ENCODE data around the gene HS3ST5.
A peak's percentile ranks its signal among the peaks of the same experiment; 100 is the strongest.

Gene HS3ST5

DNA sequence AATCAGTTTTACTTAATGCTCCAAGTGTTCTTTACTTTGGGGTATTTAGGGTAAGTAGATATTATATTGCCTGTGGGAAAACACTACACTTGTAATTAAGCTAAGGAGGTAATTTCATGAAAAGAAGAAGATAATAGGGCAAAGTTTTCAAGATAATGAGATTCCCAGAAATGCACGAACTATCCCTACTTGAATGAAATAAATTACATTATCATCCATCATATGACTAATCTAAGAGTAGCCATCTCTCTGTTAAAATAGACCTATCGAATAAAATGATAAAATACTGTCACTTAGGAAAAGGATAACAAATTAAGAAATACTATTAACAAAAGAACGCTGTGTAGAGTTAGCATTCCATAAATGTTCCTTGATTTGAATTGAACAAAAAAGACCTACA lies 236.8 kb downstream of the HS3ST5 start:
- no peak overlapping the region for H3K9ac ChIP-seq (ENCODE audit: low read length)
- H3K27me3 ChIP-seq (ENCODE audit: low read depth, low read length): no peaks in the 10 kb centered on the region
- no peaks in the 10 kb centered on the region for H4K20me1 ChIP-seq (ENCODE audit: insufficient read depth, low read length)
- no peak overlapping the region for H3K27ac ChIP-seq (ENCODE audit: low read length)
- H3K4me2 ChIP-seq (ENCODE audit: low read length): no peak overlapping the region
- no peak for TF ChIP-seq EZH2phosphoT487 (IDR thresholded peaks at IDR 0.05; ENCODE audit: low read depth)
- no peak for TF ChIP-seq CTCF (IDR thresholded peaks at IDR 0.05; ENCODE audit: low read depth, low read length)
- no peak overlapping the region for H2AFZ ChIP-seq (ENCODE audit: low read depth, low read length)
- no peaks in the 10 kb centered on the region for H3K36me3 ChIP-seq (replicated peaks; ENCODE audit: low read depth, low read length)
- no peaks in the 10 kb centered on the region for H3K4me1 ChIP-seq (ENCODE audit: low read length)
- H3K79me2 ChIP-seq (ENCODE audit: low read length): no peaks in the 10 kb centered on the region
- no peaks in the 10 kb centered on the region for H3K9me3 ChIP-seq (ENCODE audit: insufficient read depth, low read length)
- H3K4me3 ChIP-seq (ENCODE audit: low read length): no peak overlapping the region

- no peaks in the 10 kb centered on the region for H3K36me3 ChIP-seq (replicated peaks; ENCODE audit: low read depth, low read length)
- no peak overlapping the region for H2AFZ ChIP-seq (ENCODE audit: low read depth, low read length)
- H3K4me1 ChIP-seq (ENCODE audit: low read length): no peaks in the 10 kb centered on the region
- H3K9me3 ChIP-seq (ENCODE audit: insufficient read depth, low read length): no peaks in the 10 kb centered on the region
- no peak overlapping the region for H3K4me2 ChIP-seq (ENCODE audit: low read length)
- no peaks in the 10 kb centered on the region for H3K27me3 ChIP-seq (ENCODE audit: low read depth, low read length)
- no peak for TF ChIP-seq EZH2phosphoT487 (IDR thresholded peaks at IDR 0.05; ENCODE audit: low read depth)
- TF ChIP-seq CTCF (IDR thresholded peaks at IDR 0.05; ENCODE audit: low read depth, low read length): no peak
- no peaks in the 10 kb centered on the region for H3K79me2 ChIP-seq (ENCODE audit: low read length)
- H3K9ac ChIP-seq (ENCODE audit: low read length): no peak overlapping the region
- no peak overlapping the region for H3K4me3 ChIP-seq (ENCODE audit: low read length)
- no peak overlapping the region for H3K27ac ChIP-seq (ENCODE audit: low read length)
- H4K20me1 ChIP-seq (ENCODE audit: insufficient read depth, low read length): no peaks in the 10 kb centered on the region
These were observed 241.6 kb downstream of the HS3ST5 start for GRCh38 chr6:114101255-114101654.

DNA sequence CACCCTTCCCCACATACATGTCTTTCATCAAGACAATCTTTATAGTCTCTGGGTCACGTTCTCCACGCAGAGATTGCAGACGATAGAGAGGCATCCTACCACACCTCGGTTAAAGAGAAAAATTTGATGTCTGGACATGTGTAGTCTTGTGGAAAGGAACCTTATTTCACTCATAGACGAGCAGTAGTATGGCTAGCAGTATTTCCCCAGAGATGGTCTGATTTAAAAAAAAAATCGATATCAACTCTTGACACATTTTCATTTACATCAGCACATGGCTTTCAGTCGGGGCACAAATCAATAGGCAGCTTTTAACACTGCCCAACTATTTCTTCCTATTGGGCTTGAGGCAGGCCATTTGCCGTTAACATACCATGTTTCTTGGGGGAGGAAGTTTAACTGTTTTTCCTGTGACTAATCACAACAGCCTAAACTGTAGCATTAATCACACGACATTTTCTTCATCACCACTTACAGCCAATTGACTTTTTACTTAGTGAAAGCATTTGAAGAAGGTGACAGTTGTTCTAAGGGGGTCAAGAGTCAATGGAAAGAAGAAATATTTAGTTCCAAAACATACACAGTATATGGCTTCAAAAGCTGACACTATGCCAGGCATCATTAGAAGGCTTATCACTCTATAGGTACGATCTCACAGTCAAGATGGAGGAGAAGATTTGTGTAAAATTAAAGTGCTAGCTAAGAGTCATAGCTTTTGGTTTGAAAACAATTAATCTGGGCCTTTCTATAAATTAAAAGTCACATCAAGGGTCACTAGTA lies 242.4 kb downstream of the HS3ST5 start:
- no peaks in the 10 kb centered on the region for H3K27me3 ChIP-seq (ENCODE audit: low read depth, low read length)
- H3K36me3 ChIP-seq (replicated peaks; ENCODE audit: low read depth, low read length): no peaks in the 10 kb centered on the region
- H3K9ac ChIP-seq (ENCODE audit: low read length): no peak overlapping the region
- TF ChIP-seq CTCF (IDR thresholded peaks at IDR 0.05; ENCODE audit: low read depth, low read length): no peak
- TF ChIP-seq EZH2phosphoT487 (IDR thresholded peaks at IDR 0.05; ENCODE audit: low read depth): no peak
- no peak overlapping the region for H3K27ac ChIP-seq (ENCODE audit: low read length)
- H3K4me3 ChIP-seq (ENCODE audit: low read length): no peak overlapping the region
- no peaks in the 10 kb centered on the region for H3K79me2 ChIP-seq (ENCODE audit: low read length)
- no peaks in the 10 kb centered on the region for H3K9me3 ChIP-seq (ENCODE audit: insufficient read depth, low read length)
- no peak overlapping the region for H3K4me2 ChIP-seq (ENCODE audit: low read length)
- H2AFZ ChIP-seq (ENCODE audit: low read depth, low read length): no peak overlapping the region
- no peaks in the 10 kb centered on the region for H3K4me1 ChIP-seq (ENCODE audit: low read length)
- no peaks in the 10 kb centered on the region for H4K20me1 ChIP-seq (ENCODE audit: insufficient read depth, low read length)

GRCh38 chr6:114096561-114097172 lies 246.2 kb downstream of the HS3ST5 start:
- no peaks in the 10 kb centered on the region for H3K4me1 ChIP-seq (ENCODE audit: low read length)
- no peaks in the 10 kb centered on the region for H3K36me3 ChIP-seq (replicated peaks; ENCODE audit: low read depth, low read length)
- no peak overlapping the region for H2AFZ ChIP-seq (ENCODE audit: low read depth, low read length)
- no peak overlapping the region for H3K4me3 ChIP-seq (ENCODE audit: low read length)
- H4K20me1 ChIP-seq (ENCODE audit: insufficient read depth, low read length): no peaks in the 10 kb centered on the region
- no peaks in the 10 kb centered on the region for H3K9me3 ChIP-seq (ENCODE audit: insufficient read depth, low read length)
- H3K9ac ChIP-seq (ENCODE audit: low read length): no peak overlapping the region
- H3K27ac ChIP-seq (ENCODE audit: low read length): no peak overlapping the region
- TF ChIP-seq EZH2phosphoT487 (IDR thresholded peaks at IDR 0.05; ENCODE audit: low read depth): no peak
- peak; percentile 61 for TF ChIP-seq CTCF (IDR thresholded peaks at IDR 0.05; ENCODE audit: low read depth, low read length)
- H3K79me2 ChIP-seq (ENCODE audit: low read length): no peaks in the 10 kb centered on the region
- no peak overlapping the region for H3K4me2 ChIP-seq (ENCODE audit: low read length)
- H3K27me3 ChIP-seq (ENCODE audit: low read depth, low read length): no peaks in the 10 kb centered on the region

All from OCI-LY3 (cell line).